Keratinocyte (primary cell): ENCODE measurements around the gene UBE2F.

ENCODE experiments used
- EZH2 ChIP-seq: IDR thresholded peaks from one replicate; pipeline ENCODE4 v1.6.1; 2012; ENCODE audit warnings: inconsistent platforms, mild to moderate bottlenecking, low read length, moderate library complexity
- TF ChIP-seq, protein P1 (sequence below), 3 experiments: IDR thresholded peaks in 1 of 3; conservative IDR thresholded peaks in 1 of 3; optimal IDR thresholded peaks in 1 of 3; 2 replicates in 2 of 3; 3 replicates in 1 of 3; pipeline versions ENCODE3 to v1.5.1; 2011; ENCODE audit warnings: low read length in 3 of 3, mild to moderate bottlenecking in 3 of 3, moderate library complexity in 2 of 3, control low read depth in 1 of 3, inconsistent platforms in 1 of 3; ENCODE audit not compliant: insufficient read depth in 2 of 3; ENCODE audit errors: extremely low read depth in 1 of 3

GRCh38 chr2:237946423-237946822 lies 20.4 kb upstream of the UBE2F start:
- TF ChIP-seq, protein P1, sequence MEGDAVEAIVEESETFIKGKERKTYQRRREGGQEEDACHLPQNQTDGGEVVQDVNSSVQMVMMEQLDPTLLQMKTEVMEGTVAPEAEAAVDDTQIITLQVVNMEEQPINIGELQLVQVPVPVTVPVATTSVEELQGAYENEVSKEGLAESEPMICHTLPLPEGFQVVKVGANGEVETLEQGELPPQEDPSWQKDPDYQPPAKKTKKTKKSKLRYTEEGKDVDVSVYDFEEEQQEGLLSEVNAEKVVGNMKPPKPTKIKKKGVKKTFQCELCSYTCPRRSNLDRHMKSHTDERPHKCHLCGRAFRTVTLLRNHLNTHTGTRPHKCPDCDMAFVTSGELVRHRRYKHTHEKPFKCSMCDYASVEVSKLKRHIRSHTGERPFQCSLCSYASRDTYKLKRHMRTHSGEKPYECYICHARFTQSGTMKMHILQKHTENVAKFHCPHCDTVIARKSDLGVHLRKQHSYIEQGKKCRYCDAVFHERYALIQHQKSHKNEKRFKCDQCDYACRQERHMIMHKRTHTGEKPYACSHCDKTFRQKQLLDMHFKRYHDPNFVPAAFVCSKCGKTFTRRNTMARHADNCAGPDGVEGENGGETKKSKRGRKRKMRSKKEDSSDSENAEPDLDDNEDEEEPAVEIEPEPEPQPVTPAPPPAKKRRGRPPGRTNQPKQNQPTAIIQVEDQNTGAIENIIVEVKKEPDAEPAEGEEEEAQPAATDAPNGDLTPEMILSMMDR (optimal IDR thresholded peaks at IDR 0.05 in 1 of 3, IDR thresholded peaks at IDR 0.05 in 1 of 3, conservative IDR thresholded peaks at IDR 0.05 in 1 of 3; ENCODE audit: extremely low read depth in 1 of 3, insufficient read depth in 2 of 3, low read length in 3 of 3): no peak
- TF ChIP-seq EZH2: no peak
